Activated CD8-positive, alpha-beta memory T cell treated with anti-CD3 and anti-CD28 coated beads, Interleukin-2, amount 50 U/mL, for 1 hour (primary cell): Measurements from ENCODE around the gene SLC30A3.

Experiments
- DNase-seq: peaks from one replicate; pipeline ENCODE4 v3.0.0-alpha.2; 2020; ENCODE audit errors: extremely low read depth

SLC30A3 gene

DNA sequence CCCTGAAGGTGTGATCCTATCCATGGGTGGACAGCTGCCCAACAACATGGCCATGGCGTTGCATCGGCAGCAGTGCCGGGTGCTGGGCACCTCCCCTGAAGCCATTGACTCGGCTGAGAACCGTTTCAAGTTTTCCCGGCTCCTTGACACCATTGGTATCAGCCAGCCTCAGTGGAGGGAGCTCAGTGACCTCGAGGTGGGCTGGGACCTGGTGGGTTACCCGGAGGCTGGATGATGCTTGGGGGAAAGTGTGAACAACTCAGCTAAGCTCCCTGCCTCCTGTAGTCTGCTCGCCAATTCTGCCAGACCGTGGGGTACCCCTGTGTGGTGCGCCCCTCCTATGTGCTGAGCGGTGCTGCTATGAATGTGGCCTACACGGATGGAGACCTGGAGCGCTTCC is 29.5 kb downstream of the SLC30A3 start:
- DNase-seq: no peak

- no peak for DNase-seq
Measured at GRCh38 chr2:27231921-27232320, 30.9 kb downstream of the SLC30A3 start.

- no peak for DNase-seq
Measured at GRCh38 chr2:27227501-27227900, 35.3 kb downstream of the SLC30A3 start.

GRCh38 chr2:27225526-27225925 is 37.3 kb downstream of the SLC30A3 start:
- no peak for DNase-seq

DNA sequence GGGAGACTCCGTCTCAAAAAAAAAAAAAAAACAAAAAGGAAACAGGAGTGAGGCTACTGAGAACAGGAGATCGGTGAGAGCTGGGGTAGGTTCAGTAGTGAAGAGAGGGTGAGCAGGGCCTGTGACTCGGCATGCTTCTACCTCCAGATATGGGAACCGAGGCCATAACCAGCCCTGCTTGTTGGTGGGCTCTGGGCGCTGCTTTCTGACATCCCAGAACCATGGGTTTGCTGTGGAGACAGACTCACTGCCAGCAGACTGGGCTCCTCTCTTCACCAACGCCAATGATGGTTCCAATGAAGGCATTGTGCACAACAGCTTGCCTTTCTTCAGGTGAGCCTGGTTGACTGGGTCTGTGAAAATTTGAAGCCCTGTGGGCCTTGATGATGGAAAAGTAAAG is 39.4 kb downstream of the SLC30A3 start:
- DNase-seq: no peak

DNA sequence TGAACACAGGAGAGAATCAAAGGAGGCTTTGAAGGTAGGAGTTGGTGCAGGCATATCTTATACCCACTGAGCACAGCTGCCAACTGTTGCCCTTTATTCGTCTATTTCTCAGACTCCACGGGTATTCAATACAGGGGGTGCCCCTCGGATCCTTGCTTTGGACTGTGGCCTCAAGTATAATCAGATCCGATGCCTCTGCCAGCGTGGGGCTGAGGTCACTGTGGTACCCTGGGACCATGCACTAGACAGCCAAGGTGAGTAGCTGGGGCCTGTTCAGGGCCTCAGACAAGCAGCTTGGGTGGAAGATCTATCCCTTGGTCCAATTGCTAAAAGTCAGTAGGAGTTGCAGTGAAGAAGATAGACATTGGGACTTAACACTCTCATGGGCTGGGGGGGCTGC is 40.4 kb downstream of the SLC30A3 start:
- no peak for DNase-seq

DNA sequence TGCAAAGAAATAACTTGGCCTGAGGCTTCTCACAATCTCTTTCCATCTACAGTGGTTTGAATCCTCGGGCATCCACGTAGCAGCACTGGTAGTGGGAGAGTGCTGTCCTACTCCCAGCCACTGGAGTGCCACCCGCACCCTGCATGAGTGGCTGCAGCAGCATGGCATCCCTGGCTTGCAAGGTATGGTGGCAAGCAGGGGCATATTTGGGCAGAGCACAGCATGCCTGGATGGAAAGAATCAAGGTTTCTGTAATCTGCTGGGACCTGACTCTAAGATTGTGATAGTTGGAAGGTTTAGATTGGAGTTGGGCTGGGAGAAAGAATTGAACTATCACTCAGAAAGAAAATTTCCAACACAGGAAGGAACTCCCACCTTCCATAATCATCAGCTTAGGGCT is 41.7 kb downstream of the SLC30A3 start:
- no peak for DNase-seq

DNA sequence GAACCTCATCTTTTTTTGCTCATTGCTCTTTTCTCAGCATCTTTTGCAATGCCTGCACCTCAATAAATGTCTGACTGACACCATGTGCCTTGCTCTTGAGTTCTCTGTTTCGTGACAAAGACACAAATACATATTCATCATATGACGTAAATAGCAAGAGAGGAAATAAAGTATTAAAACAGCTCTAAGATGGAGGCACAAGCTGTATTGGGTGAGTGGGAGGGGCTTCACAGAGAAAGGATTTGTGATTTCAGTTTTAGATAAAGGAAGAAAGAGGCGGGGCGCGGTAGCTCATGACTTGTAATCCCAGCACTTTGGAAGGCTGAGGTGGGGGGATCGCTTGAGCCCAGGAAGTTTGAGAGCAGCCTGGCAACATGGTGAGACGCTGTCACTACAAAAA is 42.8 kb downstream of the SLC30A3 start:
- DNase-seq: no peak

DNA sequence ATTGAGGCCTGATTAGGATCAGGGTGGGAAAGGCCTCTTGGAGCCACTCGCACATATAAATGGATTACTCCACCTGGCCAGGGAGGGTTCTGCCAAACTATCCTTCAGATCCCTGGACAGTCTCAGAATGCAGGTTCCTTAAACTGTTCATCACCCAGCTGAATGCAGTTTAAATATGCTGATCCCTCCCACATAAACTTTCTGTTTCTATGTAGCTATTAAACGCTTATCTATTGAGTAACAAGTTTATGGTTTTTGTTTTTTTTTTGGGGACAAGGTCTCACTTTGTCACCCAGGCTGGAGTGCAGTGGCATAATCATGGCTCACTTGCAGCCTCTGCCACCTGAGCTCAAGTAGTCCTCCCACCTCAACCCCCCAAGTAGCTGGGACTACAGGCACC is 43.8 kb downstream of the SLC30A3 start:
- DNase-seq: no peak

GRCh38 chr2:27218614-27219013 is 44.2 kb downstream of the SLC30A3 start:
- no peak for DNase-seq

DNA sequence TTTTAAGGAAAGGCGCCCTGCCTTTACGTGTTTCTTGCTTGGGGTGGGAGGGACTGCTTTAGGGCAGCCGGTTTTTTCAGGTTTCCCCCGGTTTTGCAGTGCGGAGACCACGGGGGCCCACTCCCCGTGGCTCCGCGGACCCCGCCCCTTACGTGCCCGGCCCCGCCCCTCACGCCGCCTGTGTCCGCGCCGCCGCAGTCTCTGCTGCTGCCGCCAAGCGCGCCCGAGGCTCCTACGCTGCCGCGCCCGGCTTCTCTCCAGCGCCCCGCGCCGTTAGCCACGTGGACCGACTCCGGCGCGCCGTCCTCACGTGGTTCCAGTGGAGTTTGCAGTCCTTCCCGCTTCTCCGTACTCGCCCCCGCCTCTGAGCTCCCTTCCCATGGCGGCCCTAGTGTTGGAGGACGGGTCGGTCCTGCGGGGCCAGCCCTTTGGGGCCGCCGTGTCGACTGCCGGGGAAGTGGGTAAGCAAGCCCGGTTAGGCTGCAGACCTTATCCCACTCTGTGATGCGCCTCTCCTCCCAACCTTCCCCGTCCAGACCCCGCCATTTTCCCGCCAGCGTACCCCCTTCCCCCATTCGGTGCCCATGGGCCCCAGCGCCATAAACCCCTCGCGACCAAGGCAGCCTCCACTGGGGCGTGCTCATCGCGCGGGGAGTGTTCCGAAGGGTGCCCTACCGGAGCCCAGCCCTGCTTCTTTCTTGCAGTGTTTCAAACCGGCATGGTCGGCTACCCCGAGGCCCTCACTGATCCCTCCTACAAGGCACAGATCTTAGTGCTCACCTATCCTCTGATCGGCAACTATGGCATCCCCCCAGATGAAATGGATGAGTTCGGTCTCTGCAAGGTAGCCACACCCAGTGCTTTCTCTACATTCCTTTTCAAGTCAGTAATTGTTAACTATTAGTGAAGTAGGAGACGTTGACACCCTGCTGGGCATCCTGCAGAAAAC is 45.4 kb downstream of the SLC30A3 start, which contains the start of gene CAD:
Gene CAD, plus strand, starts transcription at position 197 of the 949 bp plus-strand sequence. Its CDS starts 183 bp downstream, at position 380.
- DNase-seq: peak; percentile 31

GRCh38 chr2:27216416-27217137 is 46.3 kb downstream of the SLC30A3 start:
- DNase-seq: no peak

DNA sequence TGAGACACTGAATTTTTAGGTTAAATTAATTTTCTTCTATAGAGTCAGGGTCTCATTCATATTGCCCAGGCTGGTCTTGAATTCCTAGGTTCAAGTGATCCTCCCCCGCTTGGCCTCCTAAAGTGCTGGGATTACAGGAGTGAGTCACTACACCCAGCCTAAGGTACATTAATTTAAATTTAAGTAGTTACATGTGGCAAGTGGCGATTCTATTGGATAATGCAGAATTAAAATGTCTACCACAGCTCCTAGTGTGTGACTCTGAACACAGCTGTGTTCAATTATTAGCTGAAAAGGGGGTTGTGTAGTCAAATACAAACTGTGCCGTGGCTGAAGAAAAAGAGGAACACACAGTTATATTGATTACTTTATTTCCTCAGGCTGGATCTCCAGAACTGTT is 47.9 kb downstream of the SLC30A3 start:
- DNase-seq: no peak

GRCh38 chr2:27212626-27213471 is 50.0 kb downstream of the SLC30A3 start:
- DNase-seq: peak; percentile 33

DNA sequence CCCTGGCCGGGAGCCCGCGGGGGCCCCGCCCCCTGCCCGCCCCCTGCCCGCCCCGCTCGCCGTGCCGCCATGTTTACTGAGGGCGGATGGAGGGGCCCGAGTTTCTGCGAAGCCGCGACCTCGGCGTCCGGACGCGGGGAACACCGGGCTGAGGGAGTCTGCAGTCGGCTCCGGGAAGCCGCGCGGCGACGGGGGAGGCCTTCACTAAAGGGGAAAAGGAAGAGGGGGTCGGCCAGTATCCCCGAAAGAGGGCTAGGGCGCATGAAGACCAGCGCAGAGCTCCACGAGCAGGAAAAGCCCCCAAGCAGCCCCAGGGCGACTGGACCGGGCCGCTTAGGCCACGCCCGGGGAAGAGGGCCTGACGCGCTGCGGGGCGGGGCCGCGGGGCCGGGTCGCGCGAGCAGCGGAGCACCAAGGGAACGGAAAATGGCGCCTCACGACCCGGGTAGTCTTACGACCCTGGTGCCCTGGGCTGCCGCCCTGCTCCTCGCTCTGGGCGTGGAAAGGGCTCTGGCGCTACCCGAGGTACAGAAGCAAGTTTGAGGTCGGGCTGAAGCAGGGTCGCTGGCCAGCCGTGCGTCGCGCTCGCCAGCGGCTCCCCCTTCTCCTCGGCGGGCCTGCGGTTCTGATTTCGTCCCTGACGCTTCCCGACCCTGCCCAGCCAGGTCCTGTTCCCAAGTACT is 50.8 kb downstream of the SLC30A3 start, which contains the start of the genes ATRAID and SLC5A6:
Gene ATRAID, plus strand, starts transcription at position 99 of the 683 bp plus-strand sequence. Its CDS starts 328 bp downstream, at position 427.
Gene SLC5A6, minus strand, starts transcription at position 326 of the 683 bp plus-strand sequence. CDS start 4,618 bp downstream, outside the sequence.
- peak; percentile 49 for DNase-seq

DNA sequence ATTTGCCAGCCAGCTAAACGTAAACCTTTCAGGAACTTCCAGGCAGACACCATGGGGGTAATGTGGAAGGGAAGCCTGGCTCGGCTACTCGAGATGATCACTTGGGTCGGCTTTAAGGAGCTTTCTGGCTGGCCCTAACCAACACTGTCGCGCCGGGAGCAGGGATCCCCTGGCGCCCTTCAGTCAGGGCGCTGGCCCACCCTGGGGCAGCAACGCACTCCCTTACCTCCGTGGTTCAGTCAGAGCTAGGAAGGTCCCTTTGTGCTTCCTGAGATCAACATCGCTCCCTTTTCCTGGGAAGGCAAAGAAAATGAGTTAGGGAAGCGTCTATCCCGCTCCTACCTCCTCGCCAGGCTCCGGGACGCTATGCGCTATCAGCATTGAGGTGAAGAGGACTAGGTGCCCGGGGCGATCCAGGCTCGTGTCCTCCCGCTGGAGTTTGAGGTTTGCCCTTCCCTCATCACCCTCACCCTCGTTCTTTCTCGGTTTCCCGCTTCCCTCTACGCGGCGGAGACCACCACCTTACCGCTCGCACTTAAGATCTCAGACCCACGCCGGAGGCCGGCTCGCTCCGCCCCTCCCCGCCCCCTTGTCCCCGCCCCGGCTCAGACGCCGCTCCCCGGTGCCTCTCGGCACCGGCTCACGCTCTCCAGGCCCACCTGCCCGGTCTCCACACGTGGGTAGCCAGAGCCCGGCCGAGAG is 51.5 kb downstream of the SLC30A3 start:
- DNase-seq: no peak

DNA sequence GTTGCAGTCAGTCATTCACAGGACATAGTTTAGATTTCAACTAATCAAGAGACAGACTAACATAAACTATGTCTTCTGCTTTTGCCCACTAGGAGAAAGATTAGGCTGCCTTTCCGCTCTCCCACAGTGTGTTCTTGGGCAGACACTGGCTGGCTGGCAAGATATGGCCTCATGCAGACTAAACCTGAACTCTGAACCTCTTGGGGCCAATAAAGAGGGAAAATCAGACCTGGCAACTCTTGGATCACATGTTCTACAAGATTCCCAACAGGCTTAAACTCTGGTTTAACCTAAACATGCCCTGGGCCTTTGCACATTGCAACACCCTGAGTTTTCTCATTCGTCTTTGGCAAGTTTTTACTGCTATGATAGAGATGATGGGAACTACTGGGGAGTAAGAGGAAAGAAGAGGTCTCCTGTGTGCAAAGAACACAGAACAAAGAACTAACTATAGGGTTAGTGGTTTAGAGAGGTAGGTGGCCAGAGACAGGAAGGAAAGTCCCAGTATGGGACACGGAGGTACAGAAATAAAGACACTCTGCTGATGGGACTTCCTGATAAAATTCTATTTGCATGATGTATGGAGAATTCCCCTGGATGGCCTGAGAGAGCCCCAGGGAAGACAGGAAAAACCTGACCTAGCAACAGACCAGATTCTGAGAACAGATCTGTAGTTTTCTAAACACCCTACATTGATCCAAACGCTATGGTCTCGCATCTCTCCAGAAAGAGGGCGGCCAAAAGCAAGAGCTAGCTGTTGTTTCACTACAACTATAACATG is 53.0 kb downstream of the SLC30A3 start:
- no peak for DNase-seq

DNA sequence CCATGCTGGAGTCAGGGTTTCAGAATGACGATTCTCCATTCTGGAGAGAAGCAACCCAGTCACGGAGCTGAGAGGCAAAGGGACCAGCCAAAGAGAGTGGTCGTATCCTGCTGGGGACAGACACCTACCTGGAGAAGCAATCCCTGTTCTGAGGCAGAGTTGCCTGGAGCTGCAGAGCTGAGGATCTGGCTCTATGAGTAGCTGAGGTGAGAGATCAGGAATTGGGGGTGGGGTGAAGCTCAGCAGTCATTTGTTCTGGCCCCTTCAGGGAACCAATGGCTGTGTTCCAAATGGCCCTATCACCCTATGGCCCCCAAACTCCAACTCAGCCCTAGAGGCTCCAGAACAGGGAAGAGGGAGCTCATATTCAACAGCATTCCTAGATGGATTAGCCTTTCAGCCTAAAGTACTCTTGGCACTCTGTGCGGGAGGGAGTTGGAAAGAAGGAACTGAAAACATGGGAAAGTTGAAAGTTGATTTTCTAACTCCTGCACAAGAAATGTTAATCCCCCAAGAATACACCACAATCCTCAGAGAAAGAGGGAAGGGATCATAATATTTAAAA is 54.3 kb downstream of the SLC30A3 start:
- no peak for DNase-seq

DNA sequence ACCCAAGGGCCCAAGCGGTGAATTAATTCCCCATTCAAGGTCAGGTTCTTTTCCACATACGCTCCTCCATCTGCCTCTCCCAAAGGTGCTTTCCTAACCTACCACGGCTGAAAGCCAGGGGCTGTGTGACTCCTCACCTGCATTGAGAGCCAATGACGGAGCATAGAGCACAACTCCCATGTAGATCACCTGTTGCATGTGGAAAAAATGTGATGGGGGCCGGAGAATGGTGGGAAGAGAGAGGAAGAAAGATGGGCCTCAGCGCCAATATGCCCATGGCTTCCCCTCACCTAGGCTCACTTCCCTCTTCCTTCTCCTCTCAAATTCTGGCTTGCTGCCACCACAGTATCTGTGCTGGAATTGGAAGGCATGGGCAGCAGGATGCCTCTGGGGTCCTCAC is 56.5 kb downstream of the SLC30A3 start:
- DNase-seq: no peak
